Mammary epithelial cell (primary cell): ENCODE results near the gene IFT43.

Source experiments
- EZH2 ChIP-seq: IDR thresholded peaks from 2 replicates; pipeline ENCODE4 v1.6.1; 2012; ENCODE audit warnings: low read length, inconsistent platforms, borderline replicate concordance
- TF ChIP-seq, protein P1 (sequence below), 2 donors: IDR thresholded peaks in 1 of 2; conservative IDR thresholded peaks in 1 of 2; 2 replicates each; pipeline ENCODE4 v1.5.1; 2011 to 2012; ENCODE audit warnings: inconsistent platforms in 2 of 2, low read length in 2 of 2, mild to moderate bottlenecking in 2 of 2, control low read depth in 1 of 2, low read depth in 1 of 2; ENCODE audit not compliant: insufficient read depth in 1 of 2; ENCODE audit errors: extremely low read depth in 1 of 2

DNA sequence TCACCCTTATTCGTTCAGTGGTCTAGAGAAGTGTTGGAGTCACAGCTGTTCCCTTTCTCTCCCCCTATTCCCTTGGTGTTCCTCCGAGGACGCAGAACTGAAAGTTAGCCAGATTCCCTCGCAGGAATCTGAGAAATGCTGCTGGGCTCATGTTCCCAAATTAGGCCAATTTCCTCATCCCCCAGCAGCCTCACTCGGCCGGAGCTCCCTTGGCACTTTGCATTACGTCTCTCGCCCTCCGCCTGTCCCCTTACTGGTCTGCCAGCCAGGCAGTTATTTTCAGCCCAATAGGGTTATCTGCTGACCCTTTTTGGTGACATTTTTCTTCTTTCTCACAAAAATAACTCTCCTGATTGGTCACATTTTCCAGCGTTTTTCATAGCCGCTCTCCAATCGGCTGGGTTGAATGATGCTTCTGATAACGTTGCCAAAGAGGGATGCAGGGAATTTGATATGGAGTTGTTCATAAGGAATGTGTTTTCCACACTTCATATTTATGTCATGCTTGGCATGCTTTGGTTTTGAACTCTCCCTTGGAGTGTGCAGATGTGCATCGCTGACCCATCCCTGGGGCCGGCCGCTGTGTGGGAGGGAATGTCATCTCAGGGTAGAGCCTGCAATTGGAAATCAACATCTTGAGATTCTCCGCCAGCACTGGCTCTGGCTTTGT, 9.9 kb downstream of the IFT43 start:
- TF ChIP-seq, protein P1, sequence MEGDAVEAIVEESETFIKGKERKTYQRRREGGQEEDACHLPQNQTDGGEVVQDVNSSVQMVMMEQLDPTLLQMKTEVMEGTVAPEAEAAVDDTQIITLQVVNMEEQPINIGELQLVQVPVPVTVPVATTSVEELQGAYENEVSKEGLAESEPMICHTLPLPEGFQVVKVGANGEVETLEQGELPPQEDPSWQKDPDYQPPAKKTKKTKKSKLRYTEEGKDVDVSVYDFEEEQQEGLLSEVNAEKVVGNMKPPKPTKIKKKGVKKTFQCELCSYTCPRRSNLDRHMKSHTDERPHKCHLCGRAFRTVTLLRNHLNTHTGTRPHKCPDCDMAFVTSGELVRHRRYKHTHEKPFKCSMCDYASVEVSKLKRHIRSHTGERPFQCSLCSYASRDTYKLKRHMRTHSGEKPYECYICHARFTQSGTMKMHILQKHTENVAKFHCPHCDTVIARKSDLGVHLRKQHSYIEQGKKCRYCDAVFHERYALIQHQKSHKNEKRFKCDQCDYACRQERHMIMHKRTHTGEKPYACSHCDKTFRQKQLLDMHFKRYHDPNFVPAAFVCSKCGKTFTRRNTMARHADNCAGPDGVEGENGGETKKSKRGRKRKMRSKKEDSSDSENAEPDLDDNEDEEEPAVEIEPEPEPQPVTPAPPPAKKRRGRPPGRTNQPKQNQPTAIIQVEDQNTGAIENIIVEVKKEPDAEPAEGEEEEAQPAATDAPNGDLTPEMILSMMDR (conservative IDR thresholded peaks at IDR 0.05 in 1 of 2, IDR thresholded peaks at IDR 0.05 in 1 of 2; ENCODE audit: extremely low read depth in 1 of 2, insufficient read depth in 1 of 2, low read depth in 1 of 2, low read length in 2 of 2) = no peak
- no peak for TF ChIP-seq EZH2
